Stimulated activated CD8-positive, alpha-beta memory T cell treated with anti-CD3 and anti-CD28 coated beads, Interleukin-4, amount 100 ng/mL, for 24 hours (primary cell): Measurements from ENCODE around the gene WDR72.
"Not testable (repeated sequence)": the region's sequence is repeated elsewhere in the genome, so short reads cannot be mapped to it uniquely, and the experiment has no call there.

Source experiments
- DNase-seq: peaks from one replicate; pipeline ENCODE4 v3.0.0-alpha.2; 2020; ENCODE audit warnings: low read depth

WDR72 gene

GRCh38 chr15:53759411-53759931 is at the start of gene WDR72:
TSS of gene WDR72 (minus strand) at chr15:53759663. CDS start at chr15:53733149, 26,514 bp downstream.
- no peak for DNase-seq

GRCh38 chr15:53808058-53808706 is 48.7 kb upstream of the WDR72 start:
- no peak for DNase-seq

- DNase-seq = no peak
These were observed 48.0 kb upstream of the WDR72 start for GRCh38 chr15:53807501-53807900.

- DNase-seq = no peak
These were observed 43.2 kb upstream of the WDR72 start for GRCh38 chr15:53802672-53803071.

- DNase-seq = no peak
These were observed 32.1 kb upstream of the WDR72 start for GRCh38 chr15:53791581-53791980.

GRCh38 chr15:53789654-53790375 is 30.4 kb upstream of the WDR72 start:
- no peak for DNase-seq

- DNase-seq = no peak
These were observed 26.9 kb upstream of the WDR72 start for GRCh38 chr15:53786401-53786800.

GRCh38 chr15:53785241-53785640 is 25.8 kb upstream of the WDR72 start:
- not testable (repeated sequence) for DNase-seq

- no peak for DNase-seq
These were observed 3.5 kb upstream of the WDR72 start for GRCh38 chr15:53762916-53763315.

- no peak for DNase-seq
These were observed 1.1 kb downstream of the WDR72 start for GRCh38 chr15:53758412-53758811.

GRCh38 chr15:53757906-53758305 is 1.6 kb downstream of the WDR72 start:
- DNase-seq = no peak

GRCh38 chr15:53753813-53754212 is 5.7 kb downstream of the WDR72 start:
- DNase-seq = no peak

GRCh38 chr15:53752406-53752805 is 7.1 kb downstream of the WDR72 start:
- no peak for DNase-seq

GRCh38 chr15:53747501-53748068 is 11.9 kb downstream of the WDR72 start:
- DNase-seq = no peak

- DNase-seq = no peak
These were observed 13.4 kb downstream of the WDR72 start for GRCh38 chr15:53746101-53746500.

GRCh38 chr15:53739651-53740050 is 19.8 kb downstream of the WDR72 start:
- no peak for DNase-seq

GRCh38 chr15:53739187-53739586 is 20.3 kb downstream of the WDR72 start:
- DNase-seq = no peak

- no peak for DNase-seq
These were observed 38.0 kb downstream of the WDR72 start for GRCh38 chr15:53721334-53722087.

GRCh38 chr15:53716909-53717876 is 42.3 kb downstream of the WDR72 start:
- DNase-seq = no peak

GRCh38 chr15:53713218-53713617 is 46.2 kb downstream of the WDR72 start:
- no peak for DNase-seq

- no peak for DNase-seq
These were observed 48.6 kb downstream of the WDR72 start for GRCh38 chr15:53710906-53711305.
